ENCODE results near the gene CLEC11A.
"Not testable (repeated sequence)": the region's sequence is repeated elsewhere in the genome, so short reads cannot be mapped to it uniquely, and the experiment has no call there.

CLEC11A gene

DNA sequence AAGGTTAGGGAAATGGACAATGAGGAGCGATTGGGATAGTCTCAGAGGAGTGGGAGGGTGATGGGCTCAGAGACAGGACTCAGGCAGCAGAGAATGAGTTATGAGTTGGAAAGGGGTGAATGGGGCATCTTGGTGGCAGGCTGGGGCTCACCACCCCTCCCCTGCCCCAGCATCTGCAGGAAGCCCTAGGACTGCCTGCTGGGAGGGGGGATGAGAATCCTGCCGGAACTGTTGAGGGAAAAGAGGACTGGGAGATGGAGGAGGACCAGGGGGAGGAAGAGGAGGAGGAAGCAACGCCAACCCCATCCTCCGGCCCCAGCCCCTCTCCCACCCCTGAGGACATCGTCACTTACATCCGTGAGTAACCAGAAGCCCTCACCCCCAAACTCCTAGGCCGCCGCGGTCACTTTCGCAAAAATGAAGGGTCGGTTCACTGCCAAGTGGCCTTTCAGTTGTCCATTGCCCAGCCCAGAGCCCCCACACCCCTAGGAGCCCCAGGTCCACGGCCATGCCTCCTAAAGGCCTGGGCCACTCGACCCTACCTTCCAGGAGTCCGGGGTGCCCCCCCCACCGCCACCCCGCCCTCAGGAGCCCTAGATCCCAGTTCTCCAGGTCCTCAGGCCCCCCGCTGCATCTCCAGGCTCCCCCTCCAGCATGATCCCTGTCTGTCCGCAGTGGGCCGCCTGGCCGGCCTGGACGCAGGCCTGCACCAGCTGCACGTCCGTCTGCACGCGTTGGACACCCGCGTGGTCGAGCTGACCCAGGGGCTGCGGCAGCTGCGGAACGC lies 764 bp downstream of the CLEC11A start:
- DNase-seq: no peak

DNA sequence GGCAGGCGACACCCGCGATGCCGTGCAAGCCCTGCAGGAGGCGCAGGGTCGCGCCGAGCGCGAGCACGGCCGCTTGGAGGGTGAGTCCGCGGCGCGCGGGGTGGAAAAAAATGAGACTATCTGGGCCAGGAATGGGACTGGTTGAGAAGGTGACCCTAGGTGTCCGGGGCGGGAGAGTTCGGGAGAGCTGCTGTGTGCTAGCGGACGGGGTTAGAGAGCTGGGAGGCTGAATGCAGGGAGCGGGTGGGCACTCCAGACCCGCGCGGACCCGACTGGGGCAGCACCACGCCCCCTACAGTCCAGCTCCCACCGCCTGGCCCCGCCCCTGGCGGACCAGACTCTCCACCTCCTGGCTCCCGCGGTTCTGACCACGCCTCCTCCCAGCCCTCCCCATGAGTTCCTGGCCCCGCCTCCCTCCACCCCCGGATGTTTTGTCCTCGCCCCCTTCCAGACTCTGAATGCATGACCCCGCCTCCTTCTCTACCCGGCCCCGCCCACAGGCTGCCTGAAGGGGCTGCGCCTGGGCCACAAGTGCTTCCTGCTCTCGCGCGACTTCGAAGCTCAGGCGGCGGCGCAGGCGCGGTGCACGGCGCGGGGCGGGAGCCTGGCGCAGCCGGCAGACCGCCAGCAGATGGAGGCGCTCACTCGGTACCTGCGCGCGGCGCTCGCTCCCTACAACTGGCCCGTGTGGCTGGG lies 1.5 kb downstream of the CLEC11A start:
- peak; percentile 94 to 97 for DNase-seq

DNA sequence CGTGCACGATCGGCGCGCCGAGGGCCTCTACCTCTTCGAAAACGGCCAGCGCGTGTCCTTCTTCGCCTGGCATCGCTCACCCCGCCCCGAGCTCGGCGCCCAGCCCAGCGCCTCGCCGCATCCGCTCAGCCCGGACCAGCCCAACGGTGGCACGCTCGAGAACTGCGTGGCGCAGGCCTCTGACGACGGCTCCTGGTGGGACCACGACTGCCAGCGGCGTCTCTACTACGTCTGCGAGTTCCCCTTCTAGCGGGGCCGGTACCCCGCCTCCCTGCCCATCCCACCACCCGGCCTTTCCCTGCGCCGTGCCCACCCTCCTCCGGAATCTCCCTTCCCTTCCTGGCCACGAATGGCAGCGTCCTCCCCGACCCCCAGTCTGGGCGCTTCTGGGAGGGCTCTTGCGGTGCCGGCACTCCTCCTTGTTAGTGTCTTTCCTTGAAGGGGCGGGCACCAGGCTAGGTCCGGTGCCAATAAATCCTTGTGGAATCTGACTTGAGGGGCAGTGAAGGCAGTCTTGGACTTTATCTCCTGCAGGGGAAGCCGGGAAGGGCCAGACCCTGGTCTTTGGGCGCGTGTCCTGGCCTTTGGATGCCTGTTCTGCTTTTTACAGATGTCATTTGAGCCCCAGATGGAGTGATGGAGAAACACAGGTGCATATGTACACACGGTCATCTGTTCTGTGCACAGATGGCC lies 2.2 kb downstream of the CLEC11A start:
- DNase-seq: no peak

DNA sequence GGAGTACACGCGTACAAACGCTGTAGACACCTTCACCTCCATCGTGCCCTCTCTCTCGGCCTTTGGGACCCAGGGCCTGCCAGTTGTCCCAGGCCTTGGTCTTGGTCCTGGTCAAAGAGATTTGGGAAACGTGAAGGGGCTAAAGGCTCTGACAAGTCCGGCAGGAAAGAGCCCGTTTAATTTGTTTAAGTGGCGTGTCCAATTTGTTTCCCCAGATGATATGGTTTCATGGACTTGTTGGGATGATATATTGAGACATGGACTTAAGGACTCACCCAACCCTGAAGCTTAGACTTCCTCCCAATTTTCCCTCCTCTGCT lies 2.7 kb downstream of the CLEC11A start:
- DNase-seq: no peak

DNA sequence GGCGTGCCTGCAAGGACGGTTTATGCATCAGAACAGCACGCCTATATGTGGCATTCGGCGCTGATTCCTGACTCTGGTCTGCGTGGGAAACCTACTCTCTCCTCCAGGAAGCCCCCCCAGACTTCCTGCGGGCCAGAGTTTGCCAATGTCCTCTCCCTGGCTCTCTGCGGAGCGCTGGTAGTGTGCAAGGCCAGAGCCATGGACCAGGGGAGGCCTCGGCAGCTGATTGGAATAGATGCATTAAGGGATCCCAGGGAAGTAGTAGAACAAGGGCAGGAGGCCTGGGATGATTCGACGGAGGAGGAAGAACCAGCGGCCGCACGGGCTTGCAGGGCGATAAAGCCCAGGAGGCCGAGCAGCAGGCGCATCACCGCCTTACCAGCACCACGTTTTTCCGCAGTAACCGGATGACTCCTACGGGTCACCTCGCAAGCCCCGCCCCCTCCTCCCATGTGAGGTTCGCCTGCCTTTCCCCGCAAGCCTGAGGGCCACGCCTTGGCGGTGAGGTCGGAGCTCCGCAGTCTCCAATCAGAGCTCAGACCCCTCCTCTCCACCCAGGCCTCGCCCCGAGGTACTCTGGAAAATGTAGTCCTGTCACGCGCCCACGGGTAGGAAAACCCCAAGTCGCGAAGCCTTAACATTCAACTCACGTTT lies 5.0 kb downstream of the CLEC11A start:
- DNase-seq: peak; percentile 66 to 88

DNA sequence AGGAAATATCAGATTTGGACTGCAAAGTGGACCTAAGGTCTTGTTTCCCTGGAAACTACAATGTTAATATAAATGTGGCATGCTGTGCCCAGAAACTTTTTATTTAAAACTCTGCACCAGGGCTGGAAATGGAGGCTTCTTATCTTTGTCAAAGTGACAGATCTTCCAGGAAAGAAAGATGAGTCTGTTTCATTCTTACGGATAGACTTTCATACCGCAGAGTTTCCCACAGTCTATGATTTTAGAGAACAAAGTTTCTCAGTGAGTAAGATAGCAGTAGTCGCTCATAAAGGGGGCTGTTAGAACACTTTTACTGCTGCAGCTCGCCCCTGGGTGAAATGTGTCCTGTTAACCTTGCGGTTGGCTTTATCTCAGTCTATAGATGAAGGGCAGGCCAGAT lies 6.7 kb downstream of the CLEC11A start:
- no peak for DNase-seq

DNA sequence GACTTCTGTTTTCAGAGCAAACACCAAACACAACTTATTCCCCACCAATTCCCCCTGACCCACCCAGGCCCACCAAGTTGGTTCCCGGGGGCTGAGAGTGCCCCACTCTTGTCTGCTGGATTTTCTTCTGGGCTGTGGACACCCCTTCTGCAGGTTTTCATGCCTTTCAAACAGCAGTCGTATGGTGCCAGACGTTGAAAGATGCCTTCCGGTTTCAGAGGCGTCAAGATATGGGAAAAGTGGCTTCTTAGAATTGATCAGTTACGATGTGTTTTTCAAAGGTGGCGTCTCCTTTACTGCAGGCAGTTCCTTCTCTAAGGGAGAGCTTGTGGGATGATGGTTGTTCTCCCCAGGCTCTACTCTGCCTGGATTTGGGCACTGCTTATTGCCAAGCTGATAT lies 12.7 kb downstream of the CLEC11A start:
- no peak for DNase-seq

DNA sequence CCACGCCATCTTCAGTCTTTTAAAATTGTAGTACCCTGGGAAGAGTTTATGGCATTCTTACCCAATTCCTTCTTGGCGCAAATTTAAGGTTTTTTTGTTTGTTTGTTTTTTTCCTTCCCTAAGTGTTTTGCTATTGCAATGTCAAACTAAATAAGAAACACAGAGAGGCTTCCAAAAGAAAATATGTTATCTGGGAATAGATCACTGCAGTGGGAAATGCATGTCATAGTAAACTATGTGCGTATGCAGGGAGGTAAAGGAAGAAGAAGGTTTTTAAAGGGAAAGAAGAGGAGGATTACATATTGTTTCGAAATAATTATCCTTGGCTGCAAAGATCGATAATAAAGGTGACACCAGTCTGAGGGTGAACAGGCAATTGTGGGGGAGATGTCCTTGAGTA lies 13.2 kb downstream of the CLEC11A start:
- DNase-seq: no peak

DNA sequence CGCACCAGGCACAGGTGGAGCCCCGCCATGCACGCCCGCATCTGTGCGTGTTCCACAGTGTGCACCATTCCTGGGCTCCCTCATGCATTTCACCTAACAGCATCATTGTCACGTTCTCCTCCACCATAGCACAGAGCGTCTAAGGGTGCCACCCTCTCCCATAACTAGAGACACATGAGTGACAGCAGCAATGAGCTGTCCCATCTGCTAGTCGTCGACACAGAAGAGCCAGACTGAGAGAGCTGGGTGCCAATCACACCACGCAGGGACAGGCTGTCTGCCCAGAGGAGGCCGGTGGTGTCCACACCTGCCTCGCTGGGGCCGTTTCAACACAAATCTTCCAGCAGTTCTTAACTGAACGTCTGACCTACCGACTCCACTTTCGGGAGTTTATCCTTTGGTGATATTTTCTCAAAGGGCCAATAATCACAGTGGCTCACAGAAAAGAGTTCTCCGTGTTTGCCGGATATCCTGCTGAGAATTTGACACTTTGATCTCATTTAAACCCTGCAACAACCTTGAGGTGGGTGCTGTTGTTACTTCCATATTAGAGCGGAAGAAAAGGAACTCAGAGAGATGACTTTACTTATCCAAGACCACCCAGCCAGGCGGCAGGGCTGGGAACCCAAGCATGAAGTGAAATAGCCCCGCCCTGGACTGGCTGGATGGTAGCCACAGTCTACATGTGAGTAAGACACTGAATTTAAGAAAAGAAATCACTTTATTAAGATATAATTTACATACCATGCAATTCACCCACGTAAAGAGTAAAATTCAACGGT lies 16.2 kb downstream of the CLEC11A start:
- no peak for DNase-seq

DNA sequence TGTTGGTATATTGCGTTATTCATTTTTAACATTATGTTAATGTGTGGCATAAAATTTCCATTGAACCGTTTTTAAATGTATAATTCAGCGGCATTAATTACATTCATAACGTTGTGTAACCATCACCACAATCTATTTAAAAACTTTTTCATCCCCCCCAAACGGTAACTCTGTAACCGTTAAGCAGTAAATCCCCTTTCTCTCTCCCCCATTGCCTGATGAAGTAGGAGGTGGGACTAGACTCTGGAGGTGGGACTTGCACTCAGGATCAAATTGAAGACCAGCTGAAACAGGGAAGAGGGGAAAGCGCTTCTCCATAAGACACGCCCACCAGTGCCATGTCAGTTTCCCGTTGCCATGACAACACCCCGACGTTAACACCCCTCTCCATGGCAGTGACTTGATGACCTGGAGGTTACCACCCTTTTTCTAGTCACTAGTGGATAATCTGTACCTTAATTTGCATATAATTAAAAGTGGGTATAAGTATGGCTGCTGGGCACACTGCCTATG lies 16.8 kb downstream of the CLEC11A start:
- DNase-seq: no peak

DNA sequence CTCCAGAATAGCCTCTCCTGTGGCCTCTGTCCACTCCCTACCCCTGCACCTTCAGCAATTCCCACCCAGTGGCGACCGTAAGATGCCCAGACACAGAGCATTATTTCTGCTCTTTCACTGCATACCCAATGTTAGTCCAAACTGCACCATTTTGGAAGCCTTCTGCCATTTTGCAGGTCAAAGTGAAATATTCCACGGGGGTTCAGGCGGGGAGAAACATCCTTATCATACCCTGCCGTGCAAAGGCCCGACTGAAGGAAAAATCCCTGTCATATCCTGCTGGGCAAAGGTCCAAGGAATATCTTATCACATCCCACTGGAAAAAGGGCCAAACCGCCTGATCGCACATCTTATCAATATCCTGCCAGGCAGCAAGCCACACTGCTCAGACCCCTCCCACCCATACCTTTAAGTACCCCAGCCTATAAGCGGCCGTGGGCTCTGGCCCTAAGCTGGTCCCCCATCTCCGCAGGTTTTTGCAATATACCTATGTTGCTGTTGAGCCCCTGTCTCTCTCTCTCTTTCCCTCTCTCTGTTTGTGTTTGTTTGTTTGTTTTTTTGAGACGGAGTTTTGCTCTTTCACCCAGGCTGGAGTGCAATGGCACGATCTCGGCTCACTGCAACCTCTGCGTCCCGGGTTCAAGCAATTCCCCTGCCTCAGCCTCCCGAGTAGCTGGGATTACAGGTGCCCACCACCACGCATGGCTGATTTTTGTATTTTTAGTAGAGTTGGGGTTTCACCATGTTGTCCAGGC lies 18.2 kb downstream of the CLEC11A start:
- no peak for DNase-seq

DNA sequence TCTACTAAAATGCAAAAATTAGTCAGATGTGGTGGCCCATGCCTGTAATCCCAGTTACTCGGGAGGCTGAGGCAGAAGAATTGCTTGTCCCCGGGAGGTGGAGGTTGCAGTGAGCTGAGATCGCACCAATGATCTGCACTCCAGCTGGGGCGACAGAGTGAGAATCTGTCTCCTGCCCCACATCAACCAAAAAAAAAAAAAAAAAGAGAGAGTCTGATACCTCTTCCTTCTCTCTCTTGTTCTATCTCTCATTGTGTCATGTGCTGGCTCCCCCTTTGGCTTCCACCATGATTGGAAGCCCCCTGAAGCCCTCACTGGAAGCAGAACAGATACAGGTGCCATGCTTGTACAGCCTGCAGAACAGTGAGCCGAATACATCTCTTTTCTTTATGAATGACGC lies 20.4 kb downstream of the CLEC11A start:
- DNase-seq: no peak

DNA sequence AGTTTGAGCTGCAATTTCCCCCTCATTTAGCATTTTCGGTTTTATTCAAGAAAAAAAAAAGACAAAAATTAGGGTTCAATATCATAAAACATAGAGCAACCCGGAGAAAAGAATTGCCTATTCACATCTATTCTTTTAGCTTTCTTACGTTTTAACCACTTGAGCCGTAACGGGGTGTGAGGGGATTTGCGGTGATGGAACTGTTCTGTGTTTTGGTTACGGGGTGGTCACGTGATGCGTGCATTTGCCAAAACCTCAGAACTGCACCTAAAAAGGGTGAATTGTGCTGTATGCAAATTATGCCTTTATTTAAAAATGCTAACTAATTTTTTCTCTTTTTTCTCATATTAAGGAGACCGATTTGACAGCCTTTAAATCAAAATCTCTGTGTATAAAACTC lies 22.1 kb downstream of the CLEC11A start:
- no peak for DNase-seq

DNA sequence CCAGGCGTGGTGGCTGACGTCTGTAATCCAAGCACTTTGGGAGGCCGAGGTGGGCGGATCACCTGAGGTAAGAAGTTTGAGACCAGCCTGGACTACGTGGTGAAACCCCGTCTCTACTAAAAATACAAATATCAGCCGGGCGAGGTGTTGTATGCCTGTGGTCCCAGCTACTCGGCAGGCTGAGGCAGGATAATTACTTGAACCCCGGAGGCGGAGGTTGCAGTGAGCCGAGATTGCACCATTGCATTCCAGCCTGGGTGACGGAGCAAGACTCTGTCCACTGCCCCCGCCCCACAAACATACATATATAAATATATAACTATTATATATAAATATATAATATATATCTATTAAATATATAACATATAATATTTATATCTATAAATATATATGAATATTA lies 24.0 kb downstream of the CLEC11A start:
- DNase-seq: not testable (repeated sequence)

DNA sequence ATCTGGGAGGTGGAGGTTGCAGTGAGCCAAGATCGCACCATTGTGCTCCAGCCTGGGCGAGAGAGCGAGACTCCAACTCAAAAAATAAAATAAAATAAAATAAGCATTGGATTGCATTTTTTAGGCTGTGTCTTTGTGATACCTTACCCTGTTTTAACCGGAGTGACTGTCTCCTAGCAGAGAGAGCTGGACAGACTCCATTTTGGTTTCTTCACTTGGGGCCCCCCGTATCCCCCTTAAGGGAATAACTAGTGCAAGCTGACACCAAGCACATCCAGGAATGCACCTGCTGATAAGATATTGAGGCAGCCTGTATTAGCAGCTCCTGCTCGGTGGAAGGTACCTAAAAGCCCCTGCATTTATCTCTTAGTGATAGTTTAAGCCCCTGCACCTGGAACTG lies 26.3 kb downstream of the CLEC11A start:
- DNase-seq: no peak

DNA sequence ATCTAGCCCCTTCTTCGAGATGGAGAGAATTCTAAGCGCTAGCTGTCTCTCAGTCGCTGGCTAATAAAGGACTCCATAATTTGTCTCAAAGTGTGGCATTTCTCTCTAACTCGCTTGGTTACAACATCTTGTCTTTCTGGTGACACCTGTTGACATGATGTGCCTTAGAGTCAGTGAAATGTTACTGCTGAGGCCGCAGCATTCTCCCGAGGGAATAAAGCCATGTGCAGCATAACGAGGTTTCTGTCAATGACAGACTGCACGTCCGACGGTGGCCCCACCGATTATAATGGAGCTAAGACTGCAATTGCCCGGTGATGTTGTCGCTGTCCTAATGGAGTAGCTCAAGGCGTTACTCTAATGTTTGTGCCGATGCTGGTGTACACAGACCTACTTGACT lies 26.8 kb downstream of the CLEC11A start:
- no peak for DNase-seq

DNA sequence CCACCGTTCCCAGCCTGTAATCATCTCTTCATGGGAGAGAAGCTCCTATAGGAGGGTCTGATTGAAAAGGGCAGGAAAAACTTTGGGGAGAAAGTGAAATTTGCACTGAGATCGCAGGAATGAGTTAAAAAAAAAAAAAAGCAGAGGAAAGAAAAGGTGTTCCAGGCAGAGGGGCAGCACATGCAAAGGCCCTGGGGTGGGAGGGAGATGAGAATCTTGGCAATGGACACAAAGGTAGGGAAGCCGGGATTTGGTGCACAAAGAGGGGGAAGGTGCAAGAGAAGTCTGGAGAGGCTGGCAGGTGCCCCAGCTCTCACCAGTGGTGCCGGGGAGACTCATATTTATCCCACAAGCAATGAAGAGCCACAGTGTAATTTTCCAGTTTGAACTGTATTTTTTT lies 30.7 kb downstream of the CLEC11A start:
- DNase-seq: no peak

DNA sequence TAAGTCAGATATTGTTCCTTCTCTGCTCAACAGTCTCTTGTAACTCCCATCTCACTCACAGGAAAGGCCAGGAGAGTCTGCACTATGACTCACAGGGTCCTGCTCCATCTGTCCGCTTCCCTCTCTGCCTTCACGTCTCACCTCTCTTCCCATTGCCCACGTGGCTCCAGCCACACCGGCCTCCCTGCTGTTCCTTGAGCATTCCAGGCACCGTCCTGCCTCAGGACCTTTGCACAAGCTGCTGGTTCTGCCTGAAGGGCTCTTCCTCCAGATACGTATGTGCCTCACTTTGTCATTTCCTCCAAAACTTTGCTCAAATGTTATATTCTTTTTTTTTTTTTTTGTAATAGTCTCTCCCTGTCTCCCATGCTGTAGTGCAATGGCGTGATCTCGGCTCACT lies 33.1 kb downstream of the CLEC11A start:
- not testable (repeated sequence) for DNase-seq

DNA sequence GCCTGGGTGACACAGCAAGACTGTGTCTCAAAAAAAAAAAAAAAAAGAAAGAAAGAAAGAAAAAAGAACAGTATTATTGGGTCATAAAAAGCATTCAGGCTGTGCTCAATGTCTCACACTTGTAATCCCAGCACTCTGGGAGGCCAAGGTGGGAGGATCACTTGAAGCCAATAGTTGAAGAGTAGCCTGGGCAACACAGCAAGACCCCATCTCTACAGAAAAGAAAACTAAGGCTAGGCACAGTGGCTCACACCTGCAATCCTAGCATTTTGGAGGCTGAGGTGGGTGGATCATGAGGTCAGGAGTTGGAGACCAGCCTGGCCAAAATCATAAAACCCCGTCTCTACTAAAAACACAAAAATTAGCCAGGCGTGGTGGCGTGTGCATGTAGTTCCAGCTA lies 34.5 kb downstream of the CLEC11A start:
- not testable (repeated sequence) for DNase-seq

DNA sequence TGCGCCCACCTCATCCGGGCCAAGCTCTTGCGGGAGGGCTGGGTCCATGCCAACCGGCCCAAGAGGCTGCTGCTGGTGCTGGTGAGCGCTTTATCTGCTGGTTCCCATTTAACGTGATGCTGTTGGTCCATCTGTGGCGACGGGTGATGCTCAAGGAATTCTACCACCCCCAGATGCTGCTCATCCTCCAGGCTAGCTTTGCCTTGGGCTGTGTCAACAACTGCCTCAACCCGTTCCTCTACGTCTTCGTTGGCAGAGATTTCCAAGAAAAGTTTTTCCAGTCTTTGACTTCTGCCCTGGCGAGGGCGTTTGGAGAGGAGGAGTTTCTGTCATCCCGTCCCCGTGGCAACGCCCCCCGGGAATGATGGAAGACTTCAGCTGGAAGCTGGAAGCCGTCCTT lies 35.9 kb downstream of the CLEC11A start:
- DNase-seq: not testable (repeated sequence)

DNA sequence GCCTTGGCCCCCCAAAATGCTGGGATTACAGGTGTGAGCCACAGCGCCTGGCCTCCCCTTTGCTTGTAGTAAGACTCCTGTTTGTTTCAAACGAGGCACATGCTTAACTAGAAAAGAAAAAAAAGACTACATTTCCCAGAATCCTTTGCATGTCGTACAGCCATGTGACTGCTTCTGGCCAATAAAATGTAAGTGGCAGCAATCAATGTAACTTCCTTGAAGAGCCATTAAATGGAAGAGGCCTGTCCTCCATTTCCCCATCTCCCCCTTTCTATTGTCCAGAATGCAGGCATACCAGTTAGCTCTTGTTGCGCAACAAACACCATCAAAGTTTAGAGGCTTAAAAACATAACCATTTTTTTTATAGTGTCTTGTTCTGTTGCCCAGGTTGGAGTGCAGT lies 36.7 kb downstream of the CLEC11A start:
- peak in 1 of 2 donors; percentile 20 for DNase-seq

DNA sequence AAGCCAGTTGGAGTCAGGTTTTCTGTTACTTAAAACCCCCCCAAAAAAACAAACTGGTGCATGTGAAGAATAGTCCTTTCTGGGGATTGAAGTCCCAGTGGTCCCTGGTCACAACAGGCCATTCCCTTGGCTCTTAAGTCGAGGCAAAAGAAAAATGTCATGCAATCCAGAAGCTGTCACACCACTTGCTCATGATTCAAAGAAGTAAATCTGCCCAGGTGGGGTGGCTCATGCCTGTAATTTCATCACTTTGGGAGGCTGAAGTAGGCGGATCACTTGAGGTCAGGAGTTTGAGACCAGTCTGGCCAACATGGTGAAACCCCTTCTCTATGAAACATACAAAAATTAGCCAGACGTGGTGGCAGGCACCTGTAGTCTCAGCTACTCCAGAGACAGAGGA lies 38.3 kb downstream of the CLEC11A start:
- not testable (repeated sequence) for DNase-seq
